GM12891 (cell line): Measurements from ENCODE around the gene UMAD1.

Experiments used
- DNase-seq: peaks from one replicate; pipeline ENCODE4 v3.0.0; 2011; ENCODE audit warnings: low spot score; ENCODE audit not compliant: insufficient read length
- FAIRE-seq: peaks from 2 replicates; lab custom pipeline; 2011; peaks lifted over from hg19 to GRCh38; lab: Jason Lieb, UNC
- PAX5 ChIP-seq: IDR thresholded peaks from 2 replicates; pipeline ENCODE4 v1.6.1; 2011; ENCODE audit warnings: low read length, moderate library complexity, mild to moderate bottlenecking; ENCODE audit not compliant: insufficient read depth, severe bottlenecking
- POLR2A ChIP-seq: IDR thresholded peaks from 2 replicates; pipeline ENCODE4 v1.6.1; 2011; ENCODE audit warnings: low read depth, low read length, control low read depth
- POLR2AphosphoS5 ChIP-seq: IDR thresholded peaks from 2 replicates; pipeline ENCODE4 v1.6.1; 2011; ENCODE audit warnings: low read depth, low read length, control low read depth
- POU2F2 ChIP-seq: IDR thresholded peaks from 2 replicates; pipeline ENCODE4 v1.6.1; 2011; ENCODE audit warnings: low read depth, mild to moderate bottlenecking, control low read depth, low read length, moderate library complexity
- SPI1 ChIP-seq: IDR thresholded peaks from 2 replicates; pipeline ENCODE4 v1.6.1; 2011; ENCODE audit warnings: low read depth, low read length, control low read depth
- TAF1 ChIP-seq: IDR thresholded peaks from 2 replicates; pipeline ENCODE4 v1.6.1; 2011; ENCODE audit warnings: low read depth, low read length, control low read depth

The UMAD1 gene

GRCh38 chr7:7699380-7699779 lies 58.8 kb downstream of the UMAD1 start:
- no peak for FAIRE-seq
- TF ChIP-seq SPI1 = no peak
- no peak for TF ChIP-seq TAF1
- no peak for TF ChIP-seq POLR2AphosphoS5
- TF ChIP-seq PAX5 = no peak
- TF ChIP-seq POLR2A = no peak
- no peak for TF ChIP-seq POU2F2
- no peak for DNase-seq

GRCh38 chr7:7699970-7700369 lies 59.4 kb downstream of the UMAD1 start:
- DNase-seq (no peak), FAIRE-seq (no peak)
- TF ChIP-seq PAX5 (no peak), POLR2A (no peak), TAF1 (no peak), POLR2AphosphoS5 (no peak), SPI1 (no peak), POU2F2 (no peak)

- no peak for TF ChIP-seq POLR2AphosphoS5
- TF ChIP-seq POLR2A = no peak
- no peak for TF ChIP-seq PAX5
- no peak for TF ChIP-seq TAF1
- TF ChIP-seq SPI1 = no peak
- TF ChIP-seq POU2F2 = no peak
- DNase-seq (no peak), FAIRE-seq (peak; percentile 90)
Observed at GRCh38 chr7:7701527-7701926, 61.0 kb downstream of the UMAD1 start.

GRCh38 chr7:7702826-7703225 lies 62.3 kb downstream of the UMAD1 start:
- DNase-seq = no peak
- FAIRE-seq = peak; percentile 52

DNA sequence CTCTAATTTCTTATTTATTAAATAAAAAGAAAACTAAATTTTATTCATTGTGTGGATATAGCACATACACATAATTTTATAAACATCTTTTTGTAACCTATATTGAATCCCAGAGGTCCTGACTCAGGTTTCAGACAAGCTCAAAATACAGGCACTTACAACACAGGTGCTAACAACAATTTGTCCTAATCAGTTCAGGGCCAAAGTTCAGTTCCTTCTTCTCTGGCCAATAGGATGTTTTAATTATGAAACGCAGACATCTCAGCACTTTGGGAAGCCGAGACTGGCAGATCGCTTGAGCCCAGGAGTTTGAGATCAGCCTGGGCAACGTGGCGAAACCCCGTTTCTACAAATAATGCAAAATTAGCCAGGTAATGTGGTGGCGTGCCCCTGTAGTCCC lies 62.9 kb downstream of the UMAD1 start:
- DNase-seq (no peak), FAIRE-seq (no peak)
- TF ChIP-seq TAF1 (no peak), SPI1 (no peak), POLR2AphosphoS5 (no peak), PAX5 (no peak), POU2F2 (no peak), POLR2A (no peak)

More at GRCh38 chr7:7702826-7703225, 62.3 kb downstream of the UMAD1 start:
- no peak for TF ChIP-seq TAF1
- TF ChIP-seq POLR2A = no peak
- TF ChIP-seq POLR2AphosphoS5 = no peak
- TF ChIP-seq POU2F2 = no peak

DNA sequence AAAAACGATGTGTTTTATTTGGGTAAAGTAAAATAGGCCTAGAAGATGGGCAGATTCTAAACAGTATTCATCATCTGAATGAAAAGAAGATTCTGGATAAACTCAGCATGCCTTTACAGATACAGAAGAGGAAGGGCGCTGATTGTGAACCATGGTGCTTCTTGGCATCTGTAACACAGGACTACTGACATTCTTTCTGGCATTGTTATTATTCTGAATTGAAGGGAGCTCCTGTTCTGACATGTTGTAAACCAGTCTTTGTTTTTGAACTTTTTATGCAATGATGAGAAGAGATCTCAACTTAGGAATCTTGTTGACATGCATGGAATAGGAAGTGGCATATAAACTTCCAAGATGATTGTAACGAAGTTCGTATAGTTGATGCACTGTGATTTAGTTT lies 64.3 kb downstream of the UMAD1 start:
- TF ChIP-seq POLR2A = no peak
- no peak for TF ChIP-seq POLR2AphosphoS5
- no peak for TF ChIP-seq PAX5
- no peak for TF ChIP-seq TAF1
- TF ChIP-seq SPI1 = no peak
- TF ChIP-seq POU2F2 = no peak
- no peak for DNase-seq
- no peak for FAIRE-seq

DNA sequence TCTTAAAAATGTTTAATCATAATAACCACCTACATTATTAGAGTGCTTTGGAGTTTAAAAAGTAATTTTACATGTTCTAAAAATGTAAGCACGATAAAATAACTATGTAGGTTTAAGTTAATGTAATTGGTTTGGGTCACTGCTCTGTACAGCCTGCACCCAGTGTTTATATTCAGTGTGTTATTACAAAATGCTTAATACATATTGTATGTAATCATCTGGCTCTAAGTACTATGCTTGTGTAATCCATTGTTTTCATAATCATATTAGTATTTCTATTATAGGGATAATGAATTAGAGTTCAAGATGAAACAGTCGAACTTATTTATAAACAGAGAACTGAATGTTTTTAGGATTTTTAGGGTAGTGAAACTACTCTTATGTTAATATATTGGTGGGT lies 64.8 kb downstream of the UMAD1 start:
- TF ChIP-seq POU2F2 (no peak), POLR2AphosphoS5 (no peak), PAX5 (no peak), TAF1 (no peak), POLR2A (no peak), SPI1 (no peak)
- DNase-seq (no peak), FAIRE-seq (peak; percentile 13)

- TF ChIP-seq POLR2AphosphoS5 (no peak), SPI1 (peak; percentile 53; the same call in 1 of the 2 replicates)
- peak; percentile 62 for FAIRE-seq
- DNase-seq = no peak
Observed at GRCh38 chr7:7706101-7706511, 65.6 kb downstream of the UMAD1 start.

DNA sequence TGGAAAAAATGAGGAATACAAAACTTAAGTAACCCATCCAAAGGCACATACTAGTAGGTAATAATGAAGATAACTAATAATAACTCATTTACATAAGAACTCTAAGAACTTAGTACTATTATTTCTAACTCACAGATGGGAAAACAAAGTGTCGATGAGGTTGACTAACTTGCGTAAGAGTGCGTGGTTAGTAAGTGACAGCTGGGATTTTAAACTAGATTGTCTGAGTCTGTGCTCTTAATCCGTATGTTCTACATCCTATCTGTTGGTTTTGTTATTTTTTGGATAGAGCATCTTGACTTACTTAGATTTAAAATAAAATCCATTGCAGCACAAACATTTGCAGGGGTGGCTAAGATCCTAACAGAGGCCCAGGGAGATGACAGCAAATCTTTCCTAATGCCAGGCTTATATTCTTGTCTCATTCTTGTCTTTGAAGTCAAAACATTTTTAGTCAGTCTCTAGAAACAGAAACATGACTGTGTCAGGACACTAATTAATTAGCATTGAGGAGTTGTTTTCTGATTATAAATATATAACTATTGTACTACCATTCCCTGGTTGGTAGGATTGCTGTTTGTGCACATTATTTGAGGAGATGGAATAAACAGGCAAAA lies 66.1 kb downstream of the UMAD1 start:
- FAIRE-seq (peak; percentile 41), DNase-seq (no peak)
- TF ChIP-seq POLR2A (no peak), POU2F2 (no peak)

DNA sequence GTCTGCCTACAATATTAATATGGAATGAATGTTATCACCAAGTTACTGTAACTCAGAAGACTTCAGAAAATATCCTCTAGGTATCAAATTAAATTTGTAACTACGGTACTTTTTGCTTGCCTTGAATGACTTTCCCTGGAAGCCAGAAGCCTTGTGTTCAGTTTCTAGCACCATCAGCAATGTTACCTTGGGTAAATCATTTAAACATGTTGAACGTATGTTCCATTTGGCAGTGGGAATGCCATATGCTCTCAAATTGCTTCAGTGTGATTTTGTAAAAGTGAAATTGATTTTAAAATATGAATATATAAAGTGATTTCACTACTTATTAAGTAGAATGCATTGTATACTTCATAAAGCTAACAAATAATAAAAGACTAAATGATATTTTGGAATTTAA lies 66.7 kb downstream of the UMAD1 start:
- FAIRE-seq = no peak
- TF ChIP-seq POLR2A (no peak), TAF1 (no peak), SPI1 (no peak), POLR2AphosphoS5 (no peak), PAX5 (no peak)
- no peak for DNase-seq

- TF ChIP-seq POLR2AphosphoS5 (no peak), POLR2A (no peak), SPI1 (no peak), POU2F2 (no peak), TAF1 (no peak)
- DNase-seq = no peak
- no peak for FAIRE-seq
Observed at GRCh38 chr7:7707806-7708205, 67.3 kb downstream of the UMAD1 start.
